CD4-positive, CD25-positive, alpha-beta regulatory T cell (primary cell): ENCODE results near the gene FGF12. TPM values are rescaled to one million over a fixed set of nuclear protein-coding genes. Genes with fewer than 3 reads are reported as not detected.

Experiments used
- ATAC-seq, 2 donors: fragments of 150-1000 bp; cut with Tn5 transposase; one replicate each; pipeline ENCODE4 v1.10.0; 2021; ENCODE audit warnings: low read depth in 2 of 2, moderate number of reproducible peaks in 2 of 2, moderate library complexity in 1 of 2
- DNase-seq, 3 donors: peaks; one replicate each; pipeline versions ENCODE4 v3.0.0 to v3.0.0-alpha.2; 2012 to 2022; ENCODE audit warnings: mixed read lengths in 1 of 3
- H3K27ac ChIP-seq: one replicate; pipeline ENCODE4 v1.7.0; 2013; ENCODE audit warnings: mild to moderate bottlenecking, low read length; ENCODE audit not compliant: insufficient read depth, poor library complexity, severe bottlenecking
- H3K27me3 ChIP-seq: one replicate; pipeline ENCODE4 v1.7.0; 2013; ENCODE audit warnings: low read length; ENCODE audit not compliant: control insufficient read depth, insufficient read depth
- H3K36me3 ChIP-seq: one replicate; pipeline ENCODE4 v1.7.0; 2013; ENCODE audit warnings: mild to moderate bottlenecking, low read length, moderate library complexity; ENCODE audit not compliant: control insufficient read depth, insufficient read depth
- H3K4me1 ChIP-seq: 2 replicates; pipeline ENCODE4 v1.7.0; 2013; ENCODE audit warnings: mild to moderate bottlenecking, low read length; ENCODE audit not compliant: insufficient read depth, control insufficient read depth, poor library complexity, severe bottlenecking
- H3K4me3 ChIP-seq: one replicate; pipeline ENCODE4 v1.7.0; 2013; ENCODE audit warnings: low read depth, mild to moderate bottlenecking, low read length, moderate library complexity
- H3K9me3 ChIP-seq, 2 experiments: 1 replicate in 1 of 2; 2 replicates in 1 of 2; pipeline ENCODE4 v1.7.0; 2013; ENCODE audit warnings: low read length in 2 of 2, mild to moderate bottlenecking in 1 of 2, moderate library complexity in 1 of 2; ENCODE audit not compliant: control insufficient read depth in 2 of 2
- H3K27ac Mint-ChIP-seq, 3 donors: one replicate each; pipeline ENCODE4 v1.8.0; 2020 to 2022; ENCODE audit warnings: mild to moderate bottlenecking in 3 of 3, mixed read lengths in 3 of 3, moderate library complexity in 2 of 3
- H3K27me3 Mint-ChIP-seq: one replicate; pipeline ENCODE4 v1.8.0; 2022; ENCODE audit warnings: mild to moderate bottlenecking, mixed read lengths
- H3K36me3 Mint-ChIP-seq: one replicate; pipeline ENCODE4 v1.8.0; 2020; ENCODE audit warnings: mixed read lengths
- H3K4me1 Mint-ChIP-seq, 4 donors: one replicate each; pipeline ENCODE4 v1.8.0; 2020 to 2022; ENCODE audit warnings: mixed read lengths in 4 of 4, mild to moderate bottlenecking in 1 of 4
- H3K4me3 Mint-ChIP-seq, 4 donors: one replicate each; pipeline ENCODE4 v1.8.0; 2020 to 2022; ENCODE audit warnings: mild to moderate bottlenecking in 4 of 4, mixed read lengths in 4 of 4, moderate library complexity in 3 of 4
- H3K9me3 Mint-ChIP-seq, 7 donors: one replicate each; pipeline ENCODE4 v1.8.0; 2020 to 2022; ENCODE audit warnings: mixed read lengths in 7 of 7, mild to moderate bottlenecking in 3 of 7, moderate library complexity in 2 of 7
- polyA plus RNA-seq, 4 donors: library from polyadenylated mRNA; unstranded; fragments of 300-500 nt; fragmentation: Illumina TruSeq; gene quantifications; one replicate each; pipeline ENCODE4 v1.2.3, GENCODE V29; 2021
- total RNA-seq: library from RNA; stranded (reverse); gene quantifications from one replicate; pipeline ENCODE4 v1.2.3, GENCODE V29; 2022

Gene FGF12
- total and polyA plus RNA-seq, 5 donors from 2014 or later, result not detected

DNA sequence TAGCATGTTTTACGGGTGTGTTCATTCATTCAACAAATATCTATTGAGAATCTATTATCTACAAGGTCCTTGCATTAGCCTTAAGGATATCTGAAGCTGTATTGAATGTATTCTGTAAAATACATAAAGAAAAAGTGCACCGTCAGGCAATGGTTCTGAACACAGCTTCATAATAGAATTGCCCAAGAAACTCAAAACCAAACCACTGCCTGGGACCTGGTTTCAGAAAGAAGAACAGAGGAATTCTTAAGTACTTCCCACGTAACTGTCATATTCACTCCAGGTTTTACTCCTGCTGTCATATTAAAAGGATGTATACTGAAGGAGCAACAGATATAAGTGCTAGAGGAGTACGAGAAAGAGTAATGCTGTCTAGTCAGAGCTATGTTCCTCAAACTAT lies 115.9 kb downstream of the FGF12 start:
- H3K9me3 Mint-ChIP-seq, result peaks cover 0 to 6% (median 0%) of the 10 kb centered on the region in 7 donors
- no peak overlapping the region for H3K4me3 Mint-ChIP-seq
- Histone ChIP-seq H3K4me3 (no peak overlapping the region), H3K9me3 (no peaks in the 10 kb centered on the region), H3K4me1 (no peaks in the 10 kb centered on the region), H3K27me3 (no peaks in the 10 kb centered on the region), H3K27ac (no peak overlapping the region), H3K36me3 (no peaks in the 10 kb centered on the region)
- H3K27ac Mint-ChIP-seq, result no peak overlapping the region
- no peak for ATAC-seq
- DNase-seq, result no peak
- H3K4me1 Mint-ChIP-seq, result no peaks in the 10 kb centered on the region
- H3K36me3 Mint-ChIP-seq, result no peaks in the 10 kb centered on the region
- H3K27me3 Mint-ChIP-seq, result peaks cover 5% of the 10 kb centered on the region

- Histone ChIP-seq H3K9me3 (no peaks in the 10 kb centered on the region), H3K4me1 (no peaks in the 10 kb centered on the region), H3K27me3 (no peaks in the 10 kb centered on the region), H3K4me3 (no peak overlapping the region), H3K27ac (no peak overlapping the region), H3K36me3 (no peaks in the 10 kb centered on the region)
- no peak for DNase-seq
- H3K27ac Mint-ChIP-seq, result no peak overlapping the region
- H3K9me3 Mint-ChIP-seq, result peaks cover 0 to 6% (median 0%) of the 10 kb centered on the region in 7 donors
- no peaks in the 10 kb centered on the region for H3K36me3 Mint-ChIP-seq
- no peaks in the 10 kb centered on the region for H3K27me3 Mint-ChIP-seq
- ATAC-seq, result no peak
- no peaks in the 10 kb centered on the region for H3K4me1 Mint-ChIP-seq
- H3K4me3 Mint-ChIP-seq, result no peak overlapping the region
These were observed 118.4 kb downstream of the FGF12 start for GRCh38 chr3:192608726-192609600.

DNA sequence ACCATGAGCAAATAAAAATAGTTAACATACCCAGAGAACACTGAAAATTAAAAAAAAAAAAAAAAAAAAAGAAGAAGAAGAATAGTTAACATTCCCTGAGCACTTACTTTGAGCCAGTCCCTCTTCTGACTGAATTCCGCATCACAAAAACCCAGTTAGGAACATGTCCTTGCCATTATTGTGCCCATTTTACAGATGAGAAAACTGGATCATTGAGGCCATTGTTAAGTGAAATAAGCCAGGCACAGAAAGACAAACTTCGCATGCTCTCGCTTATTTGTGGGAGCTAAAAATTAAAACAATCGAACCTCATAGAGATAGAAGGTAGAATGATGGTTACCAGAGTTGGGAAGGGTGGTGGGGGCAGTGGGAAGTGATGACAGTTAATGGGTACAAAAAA lies 119.5 kb downstream of the FGF12 start:
- no peak overlapping the region for H3K4me3 ChIP-seq
- H3K9me3 ChIP-seq, result no peaks in the 10 kb centered on the region
- Mint-ChIP-seq H3K4me1 (no peaks in the 10 kb centered on the region), H3K9me3 (peaks cover 0 to 9% (median 3%) of the 10 kb centered on the region in 7 donors), H3K27me3 (no peaks in the 10 kb centered on the region), H3K4me3 (no peak overlapping the region), H3K27ac (no peak overlapping the region), H3K36me3 (no peaks in the 10 kb centered on the region)
- no peaks in the 10 kb centered on the region for H3K27me3 ChIP-seq
- ATAC-seq (no peak), DNase-seq (no peak)
- H3K4me1 ChIP-seq, result no peaks in the 10 kb centered on the region
- H3K36me3 ChIP-seq, result no peaks in the 10 kb centered on the region
- no peak overlapping the region for H3K27ac ChIP-seq

DNA sequence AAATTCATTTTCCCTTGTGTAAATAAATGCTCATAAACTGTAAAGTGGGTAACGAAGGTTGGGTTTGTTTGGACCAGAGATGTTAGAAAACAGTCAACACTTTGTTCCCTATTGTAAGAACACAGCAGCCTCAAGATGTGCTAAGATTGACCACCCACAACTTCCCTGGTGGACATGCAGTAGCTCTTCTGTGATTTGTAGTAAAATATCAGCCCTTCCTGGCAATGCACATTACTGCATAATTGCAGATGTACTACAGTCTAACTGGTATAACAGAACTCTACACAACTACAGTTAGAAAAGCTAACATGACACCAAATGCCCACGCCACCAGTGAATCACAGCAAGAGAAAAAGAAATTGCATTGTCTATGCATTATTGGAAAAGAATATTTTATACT lies 129.4 kb downstream of the FGF12 start:
- no peaks in the 10 kb centered on the region for H3K4me1 ChIP-seq
- no peak overlapping the region for H3K27ac ChIP-seq
- H3K4me3 Mint-ChIP-seq, result no peak overlapping the region
- no peaks in the 10 kb centered on the region for H3K9me3 ChIP-seq
- DNase-seq (no peak), ATAC-seq (no peak)
- H3K27me3 Mint-ChIP-seq, result no peaks in the 10 kb centered on the region
- H3K27ac Mint-ChIP-seq, result no peak overlapping the region
- H3K36me3 ChIP-seq, result no peaks in the 10 kb centered on the region
- H3K4me1 Mint-ChIP-seq, result no peaks in the 10 kb centered on the region
- H3K4me3 ChIP-seq, result no peak overlapping the region
- H3K36me3 Mint-ChIP-seq, result no peaks in the 10 kb centered on the region
- H3K9me3 Mint-ChIP-seq, result peaks cover 0 to 22% (median 5%) of the 10 kb centered on the region in 7 donors
- H3K27me3 ChIP-seq, result no peaks in the 10 kb centered on the region

- Histone ChIP-seq H3K4me1 (no peaks in the 10 kb centered on the region), H3K9me3 (no peaks in the 10 kb centered on the region), H3K27me3 (no peaks in the 10 kb centered on the region), H3K27ac (no peak overlapping the region), H3K4me3 (no peak overlapping the region), H3K36me3 (no peaks in the 10 kb centered on the region)
- Mint-ChIP-seq H3K9me3 (peaks cover 0 to 18% (median 4%) of the 10 kb centered on the region in 7 donors), H3K36me3 (no peaks in the 10 kb centered on the region), H3K27ac (no peak overlapping the region), H3K27me3 (no peaks in the 10 kb centered on the region), H3K4me1 (no peaks in the 10 kb centered on the region), H3K4me3 (no peak overlapping the region)
- ATAC-seq (no peak), DNase-seq (no peak)
These were observed 129.8 kb downstream of the FGF12 start for GRCh38 chr3:192597506-192597905.

- H3K36me3 Mint-ChIP-seq, result no peaks in the 10 kb centered on the region
- no peaks in the 10 kb centered on the region for H3K27me3 ChIP-seq
- H3K4me1 ChIP-seq, result no peaks in the 10 kb centered on the region
- H3K27ac Mint-ChIP-seq, result no peak overlapping the region
- H3K27ac ChIP-seq, result no peak overlapping the region
- peaks cover 0 to 8% (median 1%) of the 10 kb centered on the region in 7 donors for H3K9me3 Mint-ChIP-seq
- no peak for DNase-seq
- no peak for ATAC-seq
- no peaks in the 10 kb centered on the region for H3K4me1 Mint-ChIP-seq
- H3K4me3 ChIP-seq, result no peak overlapping the region
- no peaks in the 10 kb centered on the region for H3K36me3 ChIP-seq
- no peaks in the 10 kb centered on the region for H3K9me3 ChIP-seq
- no peak overlapping the region for H3K4me3 Mint-ChIP-seq
- H3K27me3 Mint-ChIP-seq, result no peaks in the 10 kb centered on the region
These were observed 148.6 kb downstream of the FGF12 start for GRCh38 chr3:192578729-192579128.

DNA sequence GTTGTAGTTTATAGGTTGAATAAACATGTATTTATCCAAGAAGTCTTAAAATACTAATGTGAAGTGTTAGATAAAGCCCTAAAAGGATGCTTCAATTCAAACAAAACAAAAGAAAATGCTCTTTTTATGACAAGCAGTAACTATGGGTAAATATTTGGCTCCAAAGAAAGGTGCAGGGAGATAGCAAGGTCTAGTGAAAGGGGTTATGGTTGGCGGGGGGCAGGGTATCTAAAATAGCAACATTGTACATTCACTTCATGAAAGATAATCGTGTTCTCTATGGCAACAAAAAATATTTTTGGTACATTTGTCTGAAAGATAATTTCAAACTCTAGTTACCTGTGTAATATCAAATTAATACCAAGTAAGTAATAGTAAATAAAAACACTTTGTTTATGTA lies 149.5 kb downstream of the FGF12 start:
- H3K27me3 ChIP-seq, result no peaks in the 10 kb centered on the region
- H3K27ac ChIP-seq, result no peak overlapping the region
- Mint-ChIP-seq H3K4me3 (no peak overlapping the region), H3K27ac (no peak overlapping the region), H3K27me3 (no peaks in the 10 kb centered on the region), H3K9me3 (peaks cover 0 to 8% (median 1%) of the 10 kb centered on the region in 7 donors), H3K36me3 (no peaks in the 10 kb centered on the region), H3K4me1 (no peaks in the 10 kb centered on the region)
- H3K4me1 ChIP-seq, result no peaks in the 10 kb centered on the region
- ATAC-seq, result no peak
- H3K4me3 ChIP-seq, result no peak overlapping the region
- no peaks in the 10 kb centered on the region for H3K9me3 ChIP-seq
- no peak for DNase-seq
- H3K36me3 ChIP-seq, result no peaks in the 10 kb centered on the region

GRCh38 chr3:192577271-192577670 lies 150.1 kb downstream of the FGF12 start:
- Mint-ChIP-seq H3K4me3 (no peak overlapping the region), H3K36me3 (no peaks in the 10 kb centered on the region), H3K9me3 (peaks cover 0 to 8% (median 1%) of the 10 kb centered on the region in 7 donors), H3K27me3 (no peaks in the 10 kb centered on the region), H3K27ac (no peak overlapping the region), H3K4me1 (no peaks in the 10 kb centered on the region)
- H3K36me3 ChIP-seq, result no peaks in the 10 kb centered on the region
- H3K27me3 ChIP-seq, result no peaks in the 10 kb centered on the region
- DNase-seq (no peak), ATAC-seq (no peak)
- H3K4me1 ChIP-seq, result no peaks in the 10 kb centered on the region
- H3K27ac ChIP-seq, result no peak overlapping the region
- no peak overlapping the region for H3K4me3 ChIP-seq
- H3K9me3 ChIP-seq, result no peaks in the 10 kb centered on the region
